Stimulated activated CD4-positive, alpha-beta T cell treated with anti-CD3 and anti-CD28 coated beads, Interleukin-4, amount 100 ng/mL, for 4 hours (primary cell): ENCODE data around the gene RGMA.
"Not testable (repeated sequence)": the region's sequence is repeated elsewhere in the genome, so short reads cannot be mapped to it uniquely, and the experiment has no call there.

Experiments used
- DNase-seq, 2 experiments: peaks; one replicate each; pipeline ENCODE4 v3.0.0-alpha.2; 2020

RGMA gene

DNA sequence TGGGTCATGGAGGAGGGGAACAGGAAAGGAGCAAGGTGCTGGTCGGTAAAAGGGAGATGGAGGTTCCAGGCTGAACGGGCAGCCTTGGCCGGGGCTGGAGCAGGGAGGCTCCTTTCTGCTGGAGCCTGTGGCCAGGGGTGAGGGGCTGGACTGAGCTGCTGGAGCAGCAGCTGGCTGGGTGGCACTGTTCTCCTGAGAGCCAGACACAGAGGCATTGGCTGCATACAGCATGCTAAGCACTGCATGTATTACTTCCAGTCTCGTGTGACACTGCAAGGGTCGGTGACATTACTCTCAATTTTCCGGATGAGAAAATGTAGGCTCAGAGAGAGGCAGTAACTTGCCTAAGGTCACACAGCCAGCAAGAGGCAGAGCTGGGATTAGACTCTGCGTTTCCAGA, 42.3 kb downstream of the RGMA start:
- DNase-seq: no peak

DNA sequence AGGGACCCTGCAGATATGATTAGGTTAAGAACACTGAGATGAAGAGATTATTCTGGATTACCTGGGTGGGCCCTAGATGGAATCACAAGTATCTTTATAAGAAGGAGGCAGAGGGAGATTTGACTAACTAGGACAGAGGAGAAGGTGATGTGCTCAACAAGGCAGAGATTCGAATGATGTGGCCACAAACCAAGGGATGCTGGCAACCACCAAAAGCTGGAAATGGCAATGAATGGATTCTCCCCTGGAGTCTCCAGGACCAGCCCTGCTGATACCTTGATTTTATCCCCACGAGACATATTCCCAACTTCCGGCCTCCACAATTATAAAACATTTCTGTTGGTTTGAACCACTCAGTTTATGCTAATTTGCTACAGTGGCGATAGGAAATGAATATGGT, 42.9 kb downstream of the RGMA start:
- no peak for DNase-seq

DNA sequence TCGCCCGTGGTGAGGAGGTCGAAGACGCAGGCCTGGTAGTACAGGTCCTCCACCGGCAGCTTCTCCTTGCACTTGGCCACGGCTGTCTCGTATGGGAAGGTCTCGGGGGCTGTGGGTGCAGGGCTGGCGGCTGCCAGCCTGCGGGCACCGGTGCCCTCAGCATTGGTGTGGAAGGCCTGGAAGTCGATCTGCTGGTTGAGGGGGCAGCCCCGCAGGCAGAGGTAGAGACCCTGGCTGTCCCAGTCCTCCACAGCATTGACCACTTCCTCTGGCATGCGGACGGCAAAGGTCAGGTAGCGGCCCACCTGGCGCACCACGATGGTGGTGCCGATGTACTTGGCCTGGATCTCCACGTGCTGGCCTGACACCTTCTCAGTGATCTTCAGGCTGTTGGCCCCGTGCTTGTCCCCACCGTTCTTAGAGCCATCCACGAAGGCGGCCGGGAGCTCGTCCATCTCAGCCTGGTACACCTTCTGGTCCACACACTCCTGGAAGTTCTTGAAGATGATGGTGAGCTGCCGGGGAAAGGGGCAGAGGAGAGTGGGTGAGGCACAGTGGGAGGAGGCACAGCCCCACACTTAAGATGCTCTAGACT, 43.7 kb downstream of the RGMA start:
- DNase-seq: no peak

DNA sequence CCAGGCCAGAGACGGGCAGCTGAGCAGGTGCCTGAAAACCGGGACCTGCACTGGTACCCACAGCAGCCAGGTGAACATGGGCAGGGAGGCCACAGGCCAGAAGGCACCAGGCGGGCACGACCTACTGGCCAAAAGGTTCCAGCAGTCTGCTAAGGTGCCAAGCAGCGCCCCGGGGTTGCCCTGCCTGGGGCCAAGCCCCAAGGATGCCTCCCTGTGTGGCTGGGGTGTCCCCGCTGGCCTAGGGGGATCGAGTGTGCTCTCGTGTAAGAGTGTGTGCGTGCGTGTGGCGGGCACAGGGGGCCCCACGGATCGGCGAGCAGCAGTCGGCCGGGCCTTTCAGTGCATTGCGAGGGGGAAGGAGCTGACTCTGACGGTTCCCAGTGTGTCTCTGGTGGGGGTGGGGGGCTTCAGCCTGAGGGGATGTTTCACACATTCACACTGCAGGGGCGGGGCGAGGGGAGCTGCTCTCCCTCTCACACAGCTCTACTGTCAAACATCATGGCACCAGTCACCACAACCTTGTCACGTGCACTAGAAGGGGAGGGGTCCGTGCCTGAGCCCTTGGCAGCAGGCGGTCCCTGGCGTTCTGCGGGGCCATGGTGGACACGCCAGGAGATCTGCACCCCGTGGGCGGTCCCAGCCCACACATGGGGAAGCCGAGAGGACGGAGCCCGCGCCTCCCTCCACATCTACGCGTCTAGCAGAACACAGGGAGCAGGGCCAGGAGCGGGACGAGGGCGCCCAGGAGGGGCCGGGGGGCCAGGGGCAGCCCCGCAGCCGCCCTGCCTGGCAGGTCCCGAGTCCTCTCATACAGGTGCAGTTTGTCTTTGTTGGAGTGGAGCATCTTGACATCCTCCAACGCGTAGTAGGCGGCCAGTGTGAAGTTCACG, 44.5 kb downstream of the RGMA start:
- DNase-seq: no peak

DNA sequence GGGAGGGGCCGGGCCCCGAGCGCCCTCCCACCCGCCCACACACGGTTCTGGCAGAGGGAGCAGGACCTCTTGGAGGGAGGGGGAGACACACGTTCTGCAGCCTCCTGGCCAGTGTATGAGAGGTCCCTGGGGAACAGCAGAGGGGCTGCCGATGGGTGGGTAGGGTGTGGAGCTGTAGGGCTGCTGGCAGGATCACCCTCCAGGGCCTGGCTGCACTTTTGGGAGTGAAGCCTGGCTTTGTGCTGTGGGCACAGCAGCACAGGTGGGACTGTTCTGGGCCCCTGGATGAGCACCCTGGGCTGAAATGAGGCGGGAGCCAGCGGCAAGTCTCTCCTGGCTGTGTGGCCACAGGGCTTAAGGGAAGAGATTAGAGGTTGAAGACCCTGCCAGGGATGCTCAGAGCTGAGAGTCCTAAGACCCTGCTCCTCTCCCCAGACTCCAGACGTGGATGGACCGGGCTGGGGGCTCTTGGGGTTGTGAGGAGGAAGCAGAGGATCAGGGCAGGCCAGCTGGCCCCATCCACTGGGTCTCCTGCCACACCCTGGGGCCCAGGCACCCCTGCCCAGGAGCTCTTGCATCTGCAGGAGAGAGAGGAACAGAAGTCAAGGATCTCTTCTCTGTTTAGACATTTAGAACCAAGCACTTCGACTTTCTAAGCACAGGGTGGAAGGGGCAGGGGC, 45.2 kb downstream of the RGMA start:
- no peak for DNase-seq

DNA sequence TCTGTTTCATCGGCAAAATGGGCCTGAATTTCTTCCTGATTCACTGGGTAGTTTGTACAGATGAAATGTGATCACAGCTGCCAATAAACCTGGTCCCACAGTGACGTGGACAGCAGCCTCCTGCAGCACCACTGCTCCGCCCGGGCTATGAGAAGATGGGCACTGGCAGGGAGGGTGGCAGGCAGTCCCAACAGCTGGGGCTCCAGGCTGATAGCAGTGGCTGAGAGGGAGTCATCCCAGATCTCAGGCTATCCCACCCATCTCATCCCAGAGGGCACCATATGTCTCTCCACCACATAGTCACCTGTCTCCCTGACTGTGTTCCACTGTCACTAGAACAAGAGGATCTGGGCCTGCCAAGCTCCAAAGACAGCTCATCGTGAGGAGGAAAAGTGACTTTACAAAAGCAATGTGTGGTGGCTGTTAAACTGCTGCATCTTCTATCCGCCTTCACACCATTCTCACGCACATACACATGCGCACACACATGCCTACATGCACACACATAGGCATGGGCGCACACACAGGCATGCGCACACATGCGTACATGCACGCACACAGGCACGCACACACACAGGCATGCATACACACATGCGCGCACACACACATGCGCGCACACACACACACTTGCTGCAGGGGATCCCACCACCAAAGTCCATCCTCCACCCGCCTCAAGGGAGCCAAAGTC, 46.2 kb downstream of the RGMA start:
- no peak for DNase-seq

DNA sequence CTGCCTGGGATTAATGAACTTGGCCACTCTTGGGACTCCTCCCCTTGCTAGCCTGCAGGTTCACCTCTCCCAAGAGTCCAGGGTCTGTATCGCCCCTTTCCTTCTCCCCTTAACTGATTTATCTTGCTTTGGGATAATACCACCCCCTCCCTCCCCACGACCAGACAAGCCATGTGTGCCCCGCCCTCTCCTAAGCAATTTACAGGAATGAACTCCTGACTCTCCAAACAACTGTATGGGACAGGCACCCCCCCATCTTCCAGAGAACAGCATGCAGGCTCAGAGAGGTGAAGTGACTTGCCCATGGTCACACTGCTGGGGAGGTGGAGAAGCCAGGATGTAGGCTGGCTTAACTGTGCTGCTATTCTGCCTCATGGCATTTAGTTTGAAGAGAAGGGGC, 46.8 kb downstream of the RGMA start:
- no peak for DNase-seq

DNA sequence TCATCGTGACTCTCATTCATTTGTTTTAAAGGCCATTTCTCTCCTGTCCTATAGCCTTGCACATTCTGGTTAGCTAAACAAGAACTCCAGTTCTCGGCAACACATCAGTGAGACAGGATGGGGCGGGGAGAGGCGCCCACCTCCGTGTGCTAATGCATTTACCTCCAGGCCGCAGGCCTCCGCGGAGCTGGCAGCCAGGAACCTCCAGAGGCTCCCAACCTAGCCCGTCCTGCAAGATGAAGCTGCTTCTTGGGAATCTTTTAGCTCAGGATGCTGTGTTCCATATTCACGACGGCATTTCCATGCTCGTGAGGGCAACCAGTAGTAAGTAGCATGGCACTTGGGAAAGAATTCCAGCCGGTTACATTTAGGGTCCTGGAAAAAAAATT, 47.9 kb downstream of the RGMA start:
- DNase-seq: no peak

DNA sequence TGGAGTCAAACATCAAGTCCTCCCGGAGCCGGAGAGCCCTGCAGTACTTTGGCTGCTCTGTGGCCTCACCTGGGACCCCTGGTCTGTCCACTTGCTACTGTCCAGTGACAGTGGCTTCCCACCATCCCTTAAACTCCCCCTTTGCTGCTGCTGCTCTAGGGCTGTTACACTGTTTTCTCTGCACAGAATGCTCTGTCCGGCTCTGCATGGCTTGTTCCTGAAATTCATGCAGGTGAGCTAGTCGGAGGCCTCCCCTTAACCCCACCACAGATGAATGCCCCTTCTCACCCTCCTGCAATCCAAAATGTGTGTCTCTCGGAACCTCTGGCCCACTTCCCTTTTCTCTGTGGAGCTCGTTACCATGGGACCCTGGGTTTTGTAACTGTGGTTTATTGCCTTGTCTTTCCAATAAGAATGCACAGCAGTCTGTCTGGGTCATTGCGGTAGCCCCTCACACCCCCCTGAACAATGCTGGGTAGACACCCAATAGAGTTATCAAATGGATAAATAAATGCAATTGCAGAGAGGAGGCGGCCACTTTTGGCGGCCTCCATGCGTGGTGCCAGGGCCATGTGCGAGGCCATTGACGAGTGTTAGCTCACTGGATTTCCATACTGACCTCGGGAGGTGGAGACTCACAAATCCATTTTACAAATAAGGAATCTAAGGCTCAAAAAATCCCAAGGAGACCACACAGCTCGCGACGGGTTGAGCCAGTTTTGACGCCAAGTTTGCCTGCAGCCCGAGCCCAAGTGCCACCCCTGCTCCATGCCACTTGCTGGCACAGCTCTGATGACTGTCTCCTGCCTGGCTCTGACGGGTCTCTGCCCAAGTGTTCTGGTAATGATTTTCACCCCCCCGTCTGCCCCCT, 48.5 kb downstream of the RGMA start:
- no peak for DNase-seq

DNA sequence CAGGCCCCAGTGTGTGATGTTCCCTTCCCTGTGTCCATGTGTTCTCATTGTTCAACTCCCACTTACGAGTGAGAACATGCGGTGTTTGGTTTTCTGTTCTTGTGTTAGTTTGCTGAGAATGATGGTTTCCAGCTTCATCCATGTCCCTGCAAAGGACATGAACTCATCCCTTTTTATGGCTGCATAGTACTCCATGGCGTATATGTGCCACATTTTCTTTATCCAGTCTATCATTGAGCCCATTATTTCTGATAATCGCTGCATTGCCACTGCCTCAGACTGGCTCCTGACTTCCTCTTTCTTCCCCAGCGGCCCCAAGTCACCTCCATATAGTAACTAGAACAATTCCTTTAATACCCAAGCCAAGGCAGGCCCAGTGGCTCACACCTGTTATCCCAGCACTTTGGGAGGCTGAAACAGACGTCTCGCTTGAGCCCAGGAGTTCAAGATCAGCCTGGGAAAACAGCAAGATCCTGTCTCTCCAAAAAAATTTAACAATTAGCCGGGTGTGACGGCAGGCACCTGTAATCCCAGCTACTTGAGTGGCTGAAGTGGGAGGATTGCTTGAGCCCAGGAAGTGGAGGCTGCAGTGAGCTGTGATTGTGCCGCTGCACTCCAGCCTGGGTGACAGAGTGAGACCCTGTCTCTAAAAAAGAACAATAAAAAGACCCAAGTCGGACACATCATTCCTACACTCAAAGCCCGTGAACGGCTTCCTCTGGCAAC, 49.3 kb downstream of the RGMA start:
- not testable (repeated sequence) for DNase-seq

DNA sequence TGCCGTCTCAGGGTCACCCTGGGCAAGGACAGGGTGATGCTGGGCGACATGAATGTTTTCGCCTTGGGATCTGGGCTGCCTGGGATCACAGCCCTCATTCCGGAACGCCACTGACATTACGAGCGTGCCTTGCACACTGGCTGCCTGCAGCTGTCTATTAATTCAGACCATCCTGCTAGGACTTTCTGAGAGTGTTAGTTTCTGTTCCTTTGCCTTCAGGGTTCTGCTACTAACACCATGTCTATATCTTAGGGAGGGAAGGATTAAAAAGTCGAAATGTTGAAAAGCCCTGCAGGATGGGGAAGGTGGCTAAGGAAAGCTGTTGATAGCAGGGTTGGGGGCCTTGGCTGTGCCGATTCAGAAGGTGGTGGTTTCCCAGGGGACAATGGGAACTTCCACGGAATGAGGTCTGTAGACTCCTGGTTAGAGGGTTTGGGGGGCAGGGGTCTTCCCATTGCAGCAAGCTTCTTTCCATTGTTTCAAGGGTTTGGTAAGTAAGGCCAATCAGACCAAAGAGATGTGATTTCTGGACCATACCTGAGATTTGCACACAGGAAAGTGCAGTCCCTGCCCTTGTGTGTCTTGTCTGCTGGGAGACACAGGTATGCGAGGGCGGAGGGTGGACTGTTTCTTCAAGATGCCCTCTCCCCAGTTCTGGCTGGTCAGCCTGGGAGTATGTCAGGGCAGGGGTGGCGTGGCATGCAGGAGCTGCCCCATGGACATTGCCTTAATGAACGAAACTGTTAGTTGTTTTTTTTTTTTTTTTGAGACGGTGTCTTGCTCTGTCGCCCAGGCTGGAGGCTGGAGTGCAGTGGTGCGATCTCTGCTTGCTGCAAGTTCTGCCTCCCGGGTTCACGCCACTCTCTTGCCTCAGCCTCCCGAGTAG, 50.9 kb downstream of the RGMA start:
- DNase-seq: no peak

DNA sequence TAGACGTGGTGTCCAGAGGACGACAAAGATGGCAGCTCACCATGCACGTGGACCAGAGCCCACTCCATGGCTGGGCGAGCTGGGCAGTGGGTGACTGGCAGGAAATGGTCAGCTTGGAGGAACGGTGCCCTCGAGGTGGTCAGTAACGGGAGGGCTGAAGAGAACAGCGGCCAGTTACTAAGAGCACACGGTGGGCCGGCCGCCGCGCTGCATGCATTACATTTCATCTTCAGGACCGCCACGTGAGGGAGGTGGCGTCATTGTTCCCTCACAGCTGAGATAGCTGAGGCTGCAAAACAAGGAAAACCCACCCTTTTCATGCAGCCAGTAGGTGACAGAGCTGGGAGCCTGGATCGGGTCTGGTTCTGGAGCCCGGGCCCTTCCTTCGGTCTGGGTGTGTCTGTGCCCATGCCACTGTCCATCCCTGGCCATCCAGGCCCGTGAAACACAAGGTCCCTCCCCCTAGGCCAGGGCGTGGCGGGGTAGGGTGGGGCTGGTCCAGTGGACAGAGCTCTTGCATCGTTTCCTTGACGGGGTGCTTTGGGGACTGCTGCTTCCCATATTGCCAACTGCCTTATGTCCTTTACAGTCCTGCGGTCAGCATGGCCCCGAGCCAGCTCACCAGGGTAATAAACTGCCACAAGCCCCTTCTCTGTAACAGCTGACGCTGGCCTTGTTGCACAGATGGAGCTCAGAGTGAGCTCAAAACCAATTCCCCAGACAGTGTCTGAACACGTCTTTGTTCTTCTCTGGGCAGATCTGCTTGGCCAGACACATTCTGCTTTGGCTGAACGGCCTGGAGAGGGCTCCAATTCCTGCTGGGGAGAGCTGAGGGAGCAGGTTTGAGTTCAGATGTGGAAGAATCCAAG, 51.8 kb downstream of the RGMA start:
- no peak for DNase-seq

DNA sequence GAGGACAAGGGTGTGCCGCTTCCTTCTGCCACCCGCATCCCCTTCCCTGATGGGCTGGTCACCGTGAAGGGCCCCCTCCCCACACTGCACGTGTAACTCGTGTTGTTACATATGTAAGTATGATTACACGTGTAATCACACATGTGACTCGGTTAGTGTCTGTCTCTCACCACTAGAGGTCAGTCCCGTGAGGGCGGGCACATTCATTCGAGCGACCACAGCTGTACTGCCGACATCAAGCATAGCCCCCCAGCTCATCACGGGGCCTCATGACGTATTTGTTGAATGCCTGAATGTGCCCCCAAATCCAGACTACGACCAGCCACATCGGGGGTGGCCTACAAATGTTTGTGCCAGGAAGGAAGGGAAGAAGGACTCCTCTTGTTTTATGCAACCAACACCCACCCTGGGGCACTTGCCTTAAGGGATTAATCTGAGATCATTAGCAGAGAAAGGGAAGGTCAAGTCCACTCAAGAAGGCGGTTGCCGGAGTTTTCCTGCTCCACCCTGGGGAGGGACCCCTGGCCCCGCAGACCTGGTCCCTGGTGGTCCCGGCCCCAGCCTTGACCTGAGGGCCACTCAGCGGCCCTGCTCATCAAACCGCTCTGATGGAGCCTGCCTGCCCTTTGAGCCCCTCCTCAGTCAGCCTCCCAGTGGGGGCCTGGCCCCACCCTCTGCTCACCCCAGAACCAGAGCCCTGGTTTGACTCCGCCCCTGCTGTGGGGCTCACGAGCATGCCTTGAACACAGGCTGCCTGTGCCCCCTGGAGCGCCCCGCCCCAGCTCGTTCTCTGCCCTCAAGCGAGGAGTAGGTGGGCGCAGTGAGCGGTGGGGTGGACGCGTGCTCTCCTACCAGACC, 52.8 kb downstream of the RGMA start:
- DNase-seq: peak; percentile 23 to 30

DNA sequence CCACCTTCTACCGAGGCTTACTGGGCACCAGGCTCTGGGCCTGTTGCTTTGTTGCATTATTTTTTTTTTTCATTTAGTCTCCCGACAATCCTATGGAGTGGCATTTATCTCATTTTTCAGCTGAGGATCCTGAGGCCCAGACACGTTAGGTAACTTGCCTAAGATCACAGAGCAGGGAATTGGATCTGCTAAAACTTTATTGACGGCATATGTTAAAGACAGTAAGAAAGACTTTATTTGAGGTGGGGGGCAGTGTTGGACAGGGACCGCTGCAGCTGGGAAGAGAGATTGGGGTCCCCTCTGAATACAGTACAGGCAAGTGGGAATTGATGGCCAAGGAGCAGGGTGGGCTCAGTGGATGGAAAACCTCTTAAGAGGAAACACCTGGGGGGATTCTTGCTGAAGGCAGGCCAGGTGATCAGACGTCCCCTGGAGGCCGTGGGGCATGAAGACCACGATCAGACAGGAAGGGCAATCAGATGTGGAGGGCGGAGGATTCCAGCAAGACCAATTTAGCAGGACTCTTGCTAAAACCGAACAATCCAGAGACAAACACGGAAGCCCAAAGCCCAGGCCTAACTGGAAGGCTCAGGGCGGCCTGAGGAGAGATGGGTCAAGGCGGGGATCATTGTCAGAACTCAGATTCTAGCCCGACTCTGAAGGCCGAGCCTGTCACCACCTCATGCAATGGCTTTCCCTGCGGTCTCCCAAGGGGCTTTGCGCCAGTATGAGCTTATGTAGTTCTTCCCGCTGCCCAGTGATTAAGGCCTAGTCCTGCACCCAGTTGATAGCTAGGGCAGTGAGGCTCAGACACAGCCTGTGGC, 53.7 kb downstream of the RGMA start:
- no peak for DNase-seq

DNA sequence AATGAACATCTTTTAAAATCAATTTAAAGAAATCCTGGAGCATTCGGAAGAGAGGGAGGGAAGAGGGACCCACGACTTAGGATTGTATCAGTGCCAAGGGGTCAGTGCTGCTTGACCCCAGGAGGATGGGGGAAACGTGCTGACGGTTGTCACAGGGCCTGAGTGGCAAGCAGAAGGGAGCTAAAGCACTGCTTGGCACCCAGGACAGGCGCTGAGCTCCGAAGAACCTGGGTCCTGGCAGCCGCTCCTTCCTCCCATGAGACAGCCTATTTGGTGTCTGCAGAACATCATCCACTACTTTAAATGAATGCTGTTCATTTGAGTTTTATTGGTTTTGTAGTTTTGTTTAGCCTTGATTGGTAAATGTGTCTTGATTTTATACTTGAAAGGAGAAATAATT, 54.5 kb downstream of the RGMA start:
- DNase-seq: no peak

DNA sequence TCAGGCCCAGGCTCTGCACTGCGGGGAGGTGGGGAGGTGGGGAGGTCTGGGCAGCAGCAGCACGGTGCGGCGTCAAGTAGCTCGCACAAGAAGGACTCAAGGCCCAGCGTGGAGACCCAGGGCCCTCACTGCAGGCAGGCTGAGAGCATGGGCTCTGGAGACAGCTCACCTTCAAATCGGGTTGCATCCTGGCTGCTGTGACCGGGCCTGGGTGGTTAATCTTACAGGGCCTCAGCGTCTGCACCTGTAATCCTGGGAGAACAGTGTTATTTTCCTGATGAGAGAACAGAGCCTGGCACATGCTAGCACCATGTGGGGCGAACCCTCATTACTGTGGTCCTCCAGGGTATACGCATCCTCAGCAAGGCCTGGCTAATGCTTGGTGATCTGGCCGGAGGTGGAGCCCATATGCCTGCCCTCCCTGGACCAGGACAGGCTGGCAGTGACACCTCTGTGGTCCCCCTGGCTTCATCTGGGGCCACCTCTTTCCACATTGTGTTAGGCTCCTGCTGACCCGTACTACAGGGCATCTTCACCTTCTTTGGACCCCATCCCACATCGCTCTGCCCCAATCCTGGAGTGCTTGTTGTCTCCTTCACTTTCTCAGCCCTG, 55.5 kb downstream of the RGMA start:
- DNase-seq: no peak

DNA sequence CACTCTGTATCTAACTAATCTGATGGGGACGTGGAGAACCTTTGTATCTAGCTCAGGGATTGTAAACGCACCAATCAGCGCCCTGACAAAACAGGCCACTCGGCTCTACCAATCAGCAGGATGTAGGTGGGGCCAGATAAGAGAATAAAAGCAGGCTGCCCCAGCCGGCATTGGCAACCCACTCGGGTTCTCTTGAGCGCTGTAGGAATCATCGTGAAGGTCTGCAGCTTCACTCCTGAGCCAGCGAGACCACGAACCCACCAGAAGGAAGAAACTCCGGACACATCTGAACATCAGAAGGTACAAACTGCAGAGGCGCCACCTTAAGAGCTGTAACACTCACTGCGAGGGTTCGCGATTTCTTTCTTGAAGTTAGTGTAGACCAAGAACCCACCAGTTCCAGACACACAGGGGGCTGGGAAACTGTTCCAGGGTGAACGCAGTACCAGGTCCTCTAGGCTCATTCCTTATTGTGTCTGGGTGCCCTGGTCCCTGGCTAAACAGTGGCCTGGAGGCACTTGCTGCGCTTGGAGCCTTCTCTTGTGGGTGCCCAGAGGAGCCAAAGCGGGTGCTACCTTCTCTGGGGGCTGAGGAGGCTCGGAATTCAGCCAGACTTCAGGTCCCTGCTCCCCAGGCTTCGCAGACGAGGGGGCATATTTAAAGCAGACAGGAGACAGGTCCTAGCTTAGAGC, 56.4 kb downstream of the RGMA start:
- not testable (repeated sequence) for DNase-seq
